Astrocyte of the cerebellum (primary cell): ENCODE results near the gene SYNE2.

Source experiments
- DNase-seq: peaks from one replicate; pipeline ENCODE4 v3.0.0-alpha.2; 2011; ENCODE audit warnings: low read depth
- H3K4me3 ChIP-seq: 2 replicates; pipeline ENCODE4 v1.5.1; 2011; ENCODE audit warnings: mild to moderate bottlenecking, low read depth, low read length, moderate library complexity
- in situ Hi-C: cut with HindIII; loops from 2 replicates; pipeline ENCODE4 v1.10.0; 2017; ENCODE audit warnings: low sequenced_read_pairs
- TF ChIP-seq, protein P1 (sequence below): IDR thresholded peaks from 2 replicates; pipeline ENCODE4 v1.5.1; 2012; ENCODE audit warnings: low read length, low read depth, moderate library complexity, mild to moderate bottlenecking; ENCODE audit errors: missing control alignments

SYNE2 gene

DNA sequence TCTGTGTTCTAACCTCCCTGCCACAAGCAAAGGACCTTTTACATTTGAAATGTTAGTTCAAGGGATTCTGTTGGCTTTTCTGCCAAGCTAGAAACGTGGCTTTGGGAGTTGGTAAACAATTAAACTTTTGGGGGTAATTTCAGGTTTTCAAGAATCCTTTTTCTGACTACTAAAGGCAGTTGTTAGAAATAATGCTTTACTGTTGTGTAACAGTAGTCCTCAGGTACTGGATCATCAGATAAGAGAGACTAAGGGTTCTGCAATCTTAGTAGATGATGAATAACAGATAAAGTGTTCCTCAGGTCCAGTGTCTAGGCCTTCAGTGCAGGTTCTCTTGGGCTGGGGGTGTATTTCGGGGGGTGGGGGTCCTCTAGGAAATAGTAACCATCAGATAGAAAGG, 192.3 kb downstream of the SYNE2 start:
- no peak for DNase-seq
- TF ChIP-seq, protein P1, sequence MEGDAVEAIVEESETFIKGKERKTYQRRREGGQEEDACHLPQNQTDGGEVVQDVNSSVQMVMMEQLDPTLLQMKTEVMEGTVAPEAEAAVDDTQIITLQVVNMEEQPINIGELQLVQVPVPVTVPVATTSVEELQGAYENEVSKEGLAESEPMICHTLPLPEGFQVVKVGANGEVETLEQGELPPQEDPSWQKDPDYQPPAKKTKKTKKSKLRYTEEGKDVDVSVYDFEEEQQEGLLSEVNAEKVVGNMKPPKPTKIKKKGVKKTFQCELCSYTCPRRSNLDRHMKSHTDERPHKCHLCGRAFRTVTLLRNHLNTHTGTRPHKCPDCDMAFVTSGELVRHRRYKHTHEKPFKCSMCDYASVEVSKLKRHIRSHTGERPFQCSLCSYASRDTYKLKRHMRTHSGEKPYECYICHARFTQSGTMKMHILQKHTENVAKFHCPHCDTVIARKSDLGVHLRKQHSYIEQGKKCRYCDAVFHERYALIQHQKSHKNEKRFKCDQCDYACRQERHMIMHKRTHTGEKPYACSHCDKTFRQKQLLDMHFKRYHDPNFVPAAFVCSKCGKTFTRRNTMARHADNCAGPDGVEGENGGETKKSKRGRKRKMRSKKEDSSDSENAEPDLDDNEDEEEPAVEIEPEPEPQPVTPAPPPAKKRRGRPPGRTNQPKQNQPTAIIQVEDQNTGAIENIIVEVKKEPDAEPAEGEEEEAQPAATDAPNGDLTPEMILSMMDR: no peak
- H3K4me3 ChIP-seq: no peak overlapping the region
- in situ Hi-C loops: no loop called here

DNA sequence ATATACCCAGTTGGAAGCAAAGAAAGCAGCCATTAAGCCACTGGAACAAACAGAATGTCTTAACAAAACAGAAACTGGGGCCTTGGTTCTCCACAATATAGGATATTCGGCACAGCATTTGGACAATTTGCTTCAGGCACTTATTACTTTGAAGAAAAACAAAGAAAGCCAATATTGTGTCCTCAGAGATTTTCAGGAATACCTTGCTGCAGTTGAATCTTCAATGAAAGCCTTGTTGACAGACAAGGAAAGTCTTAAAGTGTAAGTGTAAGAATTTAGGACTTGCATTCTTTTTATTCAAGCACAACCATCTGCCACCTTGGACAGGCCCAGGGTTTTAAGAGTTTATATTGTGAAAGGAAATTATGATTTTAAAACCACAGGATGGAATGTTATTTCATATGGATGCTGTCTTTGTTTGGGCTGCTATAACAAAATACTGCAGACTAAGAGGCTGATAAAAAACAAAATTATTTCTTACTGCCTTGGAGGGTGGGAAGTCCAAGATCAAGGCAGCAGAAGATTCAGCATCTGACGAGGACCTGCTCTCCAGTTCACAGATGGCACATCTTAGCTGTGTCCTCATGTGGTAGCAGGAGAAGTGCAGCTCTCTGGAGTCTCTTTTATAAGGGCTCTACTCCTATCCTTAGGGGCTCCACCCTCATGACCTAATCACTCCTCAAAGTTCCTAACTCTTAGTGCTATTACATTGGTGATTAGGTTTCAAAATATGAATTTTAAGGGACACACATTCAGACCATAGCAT, 197.0 kb downstream of the SYNE2 start:
- no peak overlapping the region for H3K4me3 ChIP-seq
- TF ChIP-seq, protein P1: no peak
- in situ Hi-C loops: no loop called here
- DNase-seq: no peak

DNA sequence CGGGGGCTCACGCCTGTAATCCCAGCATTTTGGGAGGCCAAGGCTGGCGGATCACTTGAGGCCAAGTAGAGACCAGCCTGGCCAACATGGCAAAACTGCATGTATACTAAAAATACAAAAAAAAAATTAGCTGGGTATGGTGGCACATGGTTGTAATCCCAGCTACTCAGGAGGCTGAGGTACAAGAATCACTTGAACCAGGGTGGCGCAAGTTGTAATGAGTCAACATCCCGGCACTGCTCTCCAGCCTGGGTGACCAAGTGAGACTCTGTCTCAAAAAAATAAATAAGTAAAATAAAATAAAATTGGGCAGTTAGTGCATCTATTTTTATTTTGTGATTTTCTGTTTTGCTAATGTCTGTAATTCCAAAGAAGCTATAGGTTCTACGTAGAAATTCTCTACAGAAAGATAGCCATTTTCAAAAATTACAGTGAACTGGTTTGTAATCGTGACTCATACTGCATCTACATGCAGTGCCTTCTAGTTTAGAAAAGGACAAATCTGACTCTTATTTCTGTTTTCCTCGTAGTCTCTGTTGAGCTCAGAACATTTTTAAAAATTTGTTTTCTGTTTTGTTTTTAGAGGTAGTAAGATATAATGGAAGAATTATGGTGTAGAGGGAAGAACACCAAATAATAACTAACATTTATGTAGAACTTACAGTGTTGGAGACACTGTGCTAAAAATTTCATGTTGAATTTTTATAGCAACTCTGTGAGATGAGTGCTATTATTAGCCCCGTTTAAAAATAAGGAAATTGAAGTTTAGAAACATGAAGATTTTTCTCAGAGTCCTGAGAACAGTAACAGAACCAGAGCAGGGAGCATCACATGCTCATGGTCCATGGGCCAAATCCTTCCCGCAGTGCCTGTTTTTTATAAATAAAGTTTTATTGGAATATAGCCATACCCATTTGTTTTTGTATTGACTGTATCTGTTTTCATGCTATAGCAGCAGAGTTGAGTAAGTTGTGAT, 201.2 kb downstream of the SYNE2 start:
- DNase-seq: no peak
- H3K4me3 ChIP-seq: no peak overlapping the region
- in situ Hi-C loops: no loop called here
- TF ChIP-seq, protein P1: no peak

DNA sequence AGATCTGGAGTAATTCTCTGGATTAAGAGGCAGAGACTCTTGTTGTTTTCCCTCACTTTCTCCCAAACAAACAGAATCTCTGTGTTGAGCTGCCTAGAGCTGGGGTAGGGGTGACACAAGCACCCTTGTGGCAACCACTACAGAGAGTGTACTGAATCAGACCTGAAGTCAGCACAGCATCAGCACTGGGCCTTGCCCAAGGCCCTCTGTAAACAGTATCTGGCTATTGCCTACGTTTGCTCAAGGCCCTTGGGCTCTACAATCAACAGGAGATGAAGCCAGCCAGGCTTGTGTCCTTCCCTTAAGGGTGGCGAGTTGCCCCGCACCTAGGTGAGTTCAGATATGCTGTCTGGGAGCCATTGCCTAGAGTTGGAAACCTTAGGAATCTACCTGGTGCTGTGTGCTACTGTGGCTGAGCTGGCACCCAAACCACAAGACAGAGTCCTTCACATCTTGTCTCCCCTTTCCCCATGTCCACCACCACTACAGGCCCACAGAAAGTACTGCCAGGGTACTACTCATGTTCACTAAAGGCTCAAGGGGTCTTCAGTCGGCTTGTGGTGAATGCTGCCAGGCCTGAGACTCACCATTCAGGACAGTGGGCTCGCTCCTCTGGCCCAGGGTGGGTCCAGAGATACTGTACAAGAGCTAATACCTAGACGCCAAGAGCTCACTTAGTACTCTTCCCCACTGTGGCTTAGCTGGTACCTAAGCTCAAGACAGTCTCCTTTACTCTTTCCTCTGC, 206.8 kb downstream of the SYNE2 start:
- H3K4me3 ChIP-seq: no peak overlapping the region
- in situ Hi-C loops: no loop called here
- no peak for DNase-seq
- TF ChIP-seq, protein P1: no peak

DNA sequence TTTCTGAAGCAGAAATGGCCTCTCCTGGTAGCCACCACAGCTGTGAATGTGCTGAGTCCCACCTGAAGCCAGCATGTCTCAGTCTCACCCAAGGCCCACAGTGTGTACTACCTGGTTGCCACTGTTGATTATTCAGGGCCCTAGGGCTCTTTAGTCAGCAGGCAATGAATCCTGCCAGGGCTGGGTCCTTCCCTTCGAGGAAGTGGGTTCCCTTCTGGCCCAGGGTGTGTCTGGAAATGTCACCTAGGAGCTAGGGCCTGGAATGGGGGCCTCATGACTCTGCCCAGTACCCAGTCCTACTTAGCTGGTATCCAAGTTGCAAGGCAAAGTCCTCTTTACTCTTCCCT, 207.4 kb downstream of the SYNE2 start:
- no peak overlapping the region for H3K4me3 ChIP-seq
- TF ChIP-seq, protein P1: no peak
- in situ Hi-C loops: no loop called here
- no peak for DNase-seq

DNA sequence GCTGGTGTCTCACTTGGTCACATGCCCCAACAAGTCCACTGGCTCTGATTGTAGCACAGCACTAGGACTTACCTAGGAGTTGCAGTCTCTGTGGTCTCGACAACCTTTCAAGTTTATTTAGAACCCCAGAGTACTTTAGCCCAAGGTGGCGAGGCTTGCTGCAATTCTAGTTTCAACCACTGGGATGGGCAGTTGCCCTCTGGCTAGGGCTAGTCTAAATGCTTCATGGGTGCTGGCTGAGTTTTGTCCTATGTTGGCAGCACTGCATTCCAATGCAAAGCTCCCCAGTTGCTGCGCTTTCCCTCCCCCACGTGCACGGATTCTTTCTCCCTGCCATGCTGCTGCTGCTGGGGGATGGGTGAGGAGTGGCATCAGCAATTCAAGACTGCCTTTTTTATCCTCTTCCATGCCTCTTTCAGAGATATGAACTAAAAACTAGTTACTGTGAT, 207.9 kb downstream of the SYNE2 start:
- no peak for DNase-seq
- TF ChIP-seq, protein P1: peak; percentile 27
- no peak overlapping the region for H3K4me3 ChIP-seq
- in situ Hi-C loops: no loop called here
